ENCODE data around the gene STK16. TPM values are rescaled to one million over a fixed set of nuclear protein-coding genes. Genes with fewer than 3 reads are reported as not detected.

The STK16 gene
- total and polyA plus RNA-seq, 10 donors, result 17.0 to 47.6 (median 29.5) TPM

- intact Hi-C loops (cut with DNase I; ENCODE audit: low total_unique reads), result loop anchor here (5.0 kb wide), 1 partner anchor 35 kb away; the partner anchor contains the start of gene SLC23A3
- Histone ChIP-seq H3K27ac (peak overlapping the region; percentile 93 to 98 (median 97)), H3K27me3 (replicated peaks in 1 of 7) (no peaks in the 10 kb centered on the region), H3K9me3 (no peaks in the 10 kb centered on the region), H3K4me3 (peak overlapping the region; percentile 51 to 84 (median 60)), H3K36me3 (peaks cover 0 to 42% (median 15%) of the 10 kb centered on the region in 6 donors), H3K4me1 (peaks cover 7 to 61% (median 35%) of the 10 kb centered on the region in 6 donors)
- 11 to 27% (median 23%) methylated on average over 20 to 22 of the region's 22 CpGs for WGBS, 5 donors
- DNase-seq, result peak; percentile 77
- TF ChIP-seq POLR2A (IDR thresholded peaks at IDR 0.05) (no peak), CTCF (IDR thresholded peaks at IDR 0.05 in 8 of 11, conservative IDR thresholded peaks at IDR 0.05 in 3 of 11) (no peak), POLR2AphosphoS5 (IDR thresholded peaks at IDR 0.05) (no peak)
Measured at GRCh38 chr2:219207134-219207883, 38.0 kb upstream of the STK16 start.

GRCh38 chr2:219207884-219208740 lies 37.2 kb upstream of the STK16 start:
- Histone ChIP-seq H3K27me3 (replicated peaks in 1 of 7) (no peaks in the 10 kb centered on the region), H3K9me3 (no peaks in the 10 kb centered on the region), H3K36me3 (peaks cover 0 to 50% (median 15%) of the 10 kb centered on the region in 6 donors), H3K4me1 (peaks cover 7 to 66% (median 35%) of the 10 kb centered on the region in 6 donors), H3K4me3 (peak overlapping the region in 4 of 8 donors; percentile 51 to 84 (median 59)), H3K27ac (peak overlapping the region; percentile 93 to 98 (median 97))
- TF ChIP-seq CTCF (IDR thresholded peaks at IDR 0.05 in 8 of 11, conservative IDR thresholded peaks at IDR 0.05 in 3 of 11) (no peak), POLR2AphosphoS5 (IDR thresholded peaks at IDR 0.05) (no peak), POLR2A (IDR thresholded peaks at IDR 0.05) (no peak)
- DNase-seq, result peak; percentile 71
- intact Hi-C loops (cut with DNase I; ENCODE audit: low total_unique reads), result loop anchor here (5.0 kb wide), 1 partner anchor 36 kb away; the partner anchor contains the start of gene SLC23A3
- WGBS, 5 donors, result 63 to 78% (median 66%) methylated on average over 16 to 17 of the region's 17 CpGs

- Histone ChIP-seq H3K27ac (peak overlapping the region in 3 of 8 donors; percentile 8 to 96 (median 69)), H3K9me3 (no peaks in the 10 kb centered on the region), H3K27me3 (replicated peaks in 1 of 7) (no peaks in the 10 kb centered on the region), H3K4me3 (no peak overlapping the region), H3K4me1 (peaks cover 7 to 72% (median 35%) of the 10 kb centered on the region in 6 donors), H3K36me3 (peaks cover 0 to 64% (median 15%) of the 10 kb centered on the region in 6 donors)
- TF ChIP-seq CTCF (IDR thresholded peaks at IDR 0.05 in 8 of 11, conservative IDR thresholded peaks at IDR 0.05 in 3 of 11) (no peak), POLR2AphosphoS5 (IDR thresholded peaks at IDR 0.05) (peak in 1 of 3 donors; percentile 44)
- peak; percentile 76 for DNase-seq
- intact Hi-C loops (cut with DNase I; ENCODE audit: low total_unique reads), result loop anchor here (5.0 kb wide), 1 partner anchor 37 kb away; the partner anchor contains the start of gene SLC23A3
- WGBS, 5 donors, result 44 to 66% (median 50%) methylated on average over 18 of the region's 18 CpGs
Measured at GRCh38 chr2:219209236-219210195, 35.8 kb upstream of the STK16 start.
